Brain microvascular endothelial cell (primary cell): ENCODE data around the gene STRIT1.

Experiments used
- DNase-seq: peaks from one replicate; pipeline ENCODE4 v3.0.0-alpha.2; 2020
- H3K27ac ChIP-seq: fragments of 250-450 bp; sonication (Bioruptor Pico); 2 replicates; pipeline ENCODE4 v1.5.1; 2020; ENCODE audit warnings: mild to moderate bottlenecking, moderate library complexity
- H3K27me3 ChIP-seq: fragments of 250-450 bp; sonication (Bioruptor Pico); replicated peaks from 2 replicates; pipeline ENCODE4 v1.5.1; 2020; ENCODE audit warnings: mild to moderate bottlenecking
- H3K36me3 ChIP-seq: fragments of 250-450 bp; sonication (Bioruptor Pico); replicated peaks from 2 replicates; pipeline ENCODE4 v1.5.1; 2020; ENCODE audit warnings: mild to moderate bottlenecking
- H3K4me3 ChIP-seq: 2 replicates; pipeline ENCODE4 v1.5.1; 2011; ENCODE audit warnings: low read depth, mild to moderate bottlenecking, control low read depth, low read length, moderate library complexity
- in situ Hi-C: cut with HindIII; loops from 2 replicates; pipeline ENCODE4 v1.10.0; 2017; ENCODE audit warnings: low sequenced_read_pairs, low pct_ligation_motif_present
- TF ChIP-seq, protein P1 (sequence below): IDR thresholded peaks from 2 replicates; pipeline ENCODE4 v1.5.1; 2011; ENCODE audit warnings: low read depth, mild to moderate bottlenecking, moderate library complexity, low read length, control low read depth, inconsistent platforms; ENCODE audit errors: missing control alignments

STRIT1 gene

DNA sequence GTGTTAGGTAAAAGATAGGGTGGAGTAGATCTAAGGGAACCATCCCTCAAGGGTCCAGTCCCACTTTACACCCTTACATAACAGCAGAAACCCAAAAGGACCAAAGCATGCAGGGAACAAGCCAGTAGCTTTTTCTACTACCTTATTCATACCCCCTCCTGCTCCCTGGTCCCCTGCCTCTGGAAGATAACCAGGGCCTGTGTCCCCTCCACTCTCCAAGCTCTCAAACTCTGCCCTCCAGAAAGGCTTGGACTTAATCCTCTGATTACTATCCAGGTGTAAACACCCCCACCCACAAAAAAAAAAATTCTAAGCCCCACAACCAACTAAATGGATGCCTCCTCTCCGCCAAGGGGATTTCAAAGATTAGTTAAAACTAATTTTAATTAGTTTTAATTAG is 33.9 kb upstream of the STRIT1 start:
- in situ Hi-C loops, result no loop called here
- Histone ChIP-seq H3K27me3 (no peaks in the 10 kb centered on the region), H3K4me3 (no peak overlapping the region), H3K27ac (no peak overlapping the region), H3K36me3 (no peaks in the 10 kb centered on the region)
- no peak for DNase-seq
- TF ChIP-seq, protein P1, sequence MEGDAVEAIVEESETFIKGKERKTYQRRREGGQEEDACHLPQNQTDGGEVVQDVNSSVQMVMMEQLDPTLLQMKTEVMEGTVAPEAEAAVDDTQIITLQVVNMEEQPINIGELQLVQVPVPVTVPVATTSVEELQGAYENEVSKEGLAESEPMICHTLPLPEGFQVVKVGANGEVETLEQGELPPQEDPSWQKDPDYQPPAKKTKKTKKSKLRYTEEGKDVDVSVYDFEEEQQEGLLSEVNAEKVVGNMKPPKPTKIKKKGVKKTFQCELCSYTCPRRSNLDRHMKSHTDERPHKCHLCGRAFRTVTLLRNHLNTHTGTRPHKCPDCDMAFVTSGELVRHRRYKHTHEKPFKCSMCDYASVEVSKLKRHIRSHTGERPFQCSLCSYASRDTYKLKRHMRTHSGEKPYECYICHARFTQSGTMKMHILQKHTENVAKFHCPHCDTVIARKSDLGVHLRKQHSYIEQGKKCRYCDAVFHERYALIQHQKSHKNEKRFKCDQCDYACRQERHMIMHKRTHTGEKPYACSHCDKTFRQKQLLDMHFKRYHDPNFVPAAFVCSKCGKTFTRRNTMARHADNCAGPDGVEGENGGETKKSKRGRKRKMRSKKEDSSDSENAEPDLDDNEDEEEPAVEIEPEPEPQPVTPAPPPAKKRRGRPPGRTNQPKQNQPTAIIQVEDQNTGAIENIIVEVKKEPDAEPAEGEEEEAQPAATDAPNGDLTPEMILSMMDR, result no peak

DNA sequence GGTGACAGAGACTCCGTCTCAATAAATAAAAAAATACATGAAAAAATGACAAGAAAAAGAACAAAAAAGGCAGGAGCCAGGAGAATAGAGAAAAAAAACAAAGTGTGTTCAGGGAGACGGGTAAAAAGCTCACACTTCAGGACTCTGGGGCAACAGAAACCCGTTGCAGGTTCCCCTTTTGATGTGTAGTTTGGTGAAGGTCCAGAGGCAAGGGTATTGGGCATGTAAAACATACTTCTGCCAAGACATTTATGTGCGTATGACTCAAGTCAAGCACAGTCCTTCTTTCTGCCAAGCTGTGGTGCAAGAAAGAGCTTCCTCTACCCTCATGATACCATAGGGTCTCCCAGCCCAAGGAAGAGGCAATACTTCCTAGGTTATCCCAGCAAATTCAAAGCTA is 33.4 kb upstream of the STRIT1 start:
- Histone ChIP-seq H3K36me3 (no peaks in the 10 kb centered on the region), H3K27me3 (no peaks in the 10 kb centered on the region), H3K4me3 (no peak overlapping the region), H3K27ac (no peak overlapping the region)
- no peak for DNase-seq
- in situ Hi-C loops, result no loop called here
- TF ChIP-seq, protein P1, result no peak

DNA sequence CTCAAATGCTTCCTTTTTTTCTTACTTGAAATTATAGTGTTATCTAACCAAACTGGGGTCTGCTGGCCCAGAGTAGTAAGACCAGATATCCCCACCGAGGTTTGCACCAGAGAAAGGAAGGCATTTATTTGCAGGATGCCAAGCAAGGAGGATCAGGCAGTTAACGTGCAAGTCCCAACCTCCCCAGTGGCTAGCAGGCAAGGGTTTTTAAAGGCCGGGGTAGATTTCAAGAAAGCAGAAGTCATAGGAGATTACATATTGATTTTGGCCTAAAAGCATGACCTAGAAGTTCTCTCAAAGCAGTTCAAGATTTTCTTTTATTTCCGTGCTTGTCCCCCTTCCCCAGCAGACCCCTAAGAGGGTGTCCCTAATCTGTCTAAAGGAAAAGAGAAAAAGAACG is 32.8 kb upstream of the STRIT1 start:
- in situ Hi-C loops, result no loop called here
- H3K27me3 ChIP-seq, result no peaks in the 10 kb centered on the region
- H3K27ac ChIP-seq, result no peak overlapping the region
- no peak overlapping the region for H3K4me3 ChIP-seq
- TF ChIP-seq, protein P1, result no peak
- DNase-seq, result no peak
- H3K36me3 ChIP-seq, result no peaks in the 10 kb centered on the region

DNA sequence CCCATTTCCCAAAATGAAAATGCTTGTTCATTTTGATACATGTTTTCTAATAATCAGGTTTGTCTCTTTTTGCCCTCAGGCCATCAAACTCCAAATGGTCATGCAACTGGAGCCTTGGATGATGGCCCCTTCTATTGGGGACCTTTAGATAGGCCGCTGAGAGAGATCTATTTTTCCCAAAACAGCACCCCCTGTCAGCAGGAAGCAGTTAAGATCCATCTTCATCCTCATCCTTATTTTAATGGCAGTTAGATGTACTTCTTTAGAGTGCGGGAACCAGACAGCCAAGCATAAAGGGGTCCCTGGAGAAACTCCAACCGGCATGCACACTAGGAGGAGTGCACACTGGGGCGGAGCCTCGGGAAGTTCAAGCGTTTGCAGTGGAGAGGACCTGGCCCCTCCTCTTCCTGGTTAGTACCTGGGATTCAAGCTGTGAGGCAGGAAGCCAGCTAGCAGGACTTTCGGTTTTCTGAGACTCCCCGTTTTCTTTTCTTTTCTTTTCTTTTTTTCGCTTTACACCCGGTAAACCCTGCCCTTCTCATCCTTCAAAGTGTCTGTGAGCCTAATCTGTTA is 31.9 kb upstream of the STRIT1 start:
- Histone ChIP-seq H3K36me3 (no peaks in the 10 kb centered on the region), H3K4me3 (no peak overlapping the region), H3K27ac (no peak overlapping the region), H3K27me3 (no peaks in the 10 kb centered on the region)
- in situ Hi-C loops, result no loop called here
- TF ChIP-seq, protein P1, result peak; percentile 40
- no peak for DNase-seq

DNA sequence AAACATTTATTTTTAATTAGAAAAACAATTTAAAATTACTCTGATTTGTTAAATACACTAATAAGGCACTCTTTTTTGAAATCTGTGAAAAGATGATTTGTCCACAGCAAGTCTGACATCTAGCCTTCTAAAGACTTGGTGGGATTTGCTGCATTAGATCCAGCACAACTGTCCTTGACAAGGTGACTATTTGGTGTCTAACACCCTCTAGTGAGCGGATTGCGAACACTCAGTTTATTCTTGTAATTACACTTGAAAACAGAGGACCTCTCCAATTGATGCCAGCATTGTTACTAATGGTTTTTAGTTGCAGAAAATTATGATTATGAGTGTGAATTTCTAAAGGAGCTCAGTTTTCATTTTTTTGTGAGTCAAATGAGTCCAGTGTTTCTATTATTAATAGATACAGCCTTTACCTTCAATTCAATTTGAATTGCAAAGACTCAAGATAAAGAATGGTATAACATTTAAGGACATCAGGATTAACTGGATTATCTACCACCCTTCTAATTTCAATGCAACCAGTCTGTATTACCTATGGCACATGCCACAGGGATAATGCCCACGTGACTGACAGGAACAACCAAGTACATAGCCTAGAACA is 29.7 kb upstream of the STRIT1 start:
- H3K27me3 ChIP-seq, result no peaks in the 10 kb centered on the region
- DNase-seq, result peak; percentile 74
- H3K36me3 ChIP-seq, result no peaks in the 10 kb centered on the region
- in situ Hi-C loops, result no loop called here
- TF ChIP-seq, protein P1, result peak; percentile 73
- H3K4me3 ChIP-seq, result no peak overlapping the region
- no peak overlapping the region for H3K27ac ChIP-seq

DNA sequence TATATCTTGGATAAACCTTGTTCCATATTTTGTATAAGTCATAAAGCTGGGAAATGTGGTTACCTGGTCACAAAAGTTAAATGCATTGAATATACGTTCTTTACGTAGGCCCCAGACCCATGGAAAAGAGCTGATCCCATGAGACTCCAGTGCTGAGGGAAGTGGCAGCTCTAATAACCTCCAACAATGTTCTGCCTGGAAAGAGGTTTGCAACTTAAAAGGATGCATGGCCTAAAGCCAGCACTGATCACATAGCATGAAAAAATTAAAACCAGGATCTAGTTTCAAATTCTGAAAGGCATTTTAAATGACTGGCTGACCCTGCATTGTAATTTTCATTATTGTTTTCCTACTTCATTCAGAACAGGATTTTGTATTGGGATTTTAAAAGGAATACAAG is 27.9 kb upstream of the STRIT1 start:
- TF ChIP-seq, protein P1, result no peak
- no peak overlapping the region for H3K4me3 ChIP-seq
- no peak overlapping the region for H3K27ac ChIP-seq
- H3K36me3 ChIP-seq, result no peaks in the 10 kb centered on the region
- no peak for DNase-seq
- H3K27me3 ChIP-seq, result no peaks in the 10 kb centered on the region
- in situ Hi-C loops, result no loop called here
